ENCODE data around the gene RIMBP3C.
"Not testable (repeated sequence)": the region's sequence is repeated elsewhere in the genome, so short reads cannot be mapped to it uniquely, and the experiment has no call there.

GRCh38 chr22:21544432-21545322 lies 6.6 kb downstream of the RIMBP3C start:
- TF ChIP-seq CTCF (conservative IDR thresholded peaks at IDR 0.05; ENCODE audit: low read depth, low read length); EZH2 (IDR thresholded peaks at IDR 0.05; ENCODE audit: borderline replicate concordance, low read depth, low read length, poor library complexity, severe bottlenecking): not testable (repeated sequence)
